ENCODE data around the gene FADS1. TPM values are rescaled to one million over a fixed set of nuclear protein-coding genes. Genes with fewer than 3 reads are reported as not detected.

FADS1 gene
- total and polyA plus RNA-seq, 3 donors from 2014 or later = 21.1 to 39.8 (median 24.5) TPM

- Histone ChIP-seq H3K27ac (peak overlapping the region; percentile 16 to 77), H3K27me3 (no peaks in the 10 kb centered on the region), H3K36me3 (ENCODE audit: low read depth, missing control alignments) (no peaks in the 10 kb centered on the region), H3K4me1 (peaks cover 59% of the 10 kb centered on the region), H3K9me3 (no peaks in the 10 kb centered on the region), H3K4me3 (no peak overlapping the region)
- DNase-seq = no peak
- TF ChIP-seq CTCF (IDR thresholded peaks at IDR 0.05) (no peak), POLR2A (IDR thresholded peaks at IDR 0.05) (no peak)
- intact Hi-C loops (cut with DNase I; ENCODE audit: low total_unique reads) = no loop called here
- WGBS, 2 donors = 31 to 53% methylated on average over 7 of the region's 7 CpGs
These were observed 33.9 kb upstream of the FADS1 start for GRCh38 chr11:61850687-61851086.

- intact Hi-C loops (cut with DNase I; ENCODE audit: low total_unique reads) = no loop called here
- H3K27ac ChIP-seq = no peak overlapping the region
- no peak overlapping the region for H3K4me3 ChIP-seq
- H3K9me3 ChIP-seq = no peaks in the 10 kb centered on the region
- TF ChIP-seq POLR2A (IDR thresholded peaks at IDR 0.05) (no peak), CTCF (IDR thresholded peaks at IDR 0.05) (no peak)
- H3K27me3 ChIP-seq = no peaks in the 10 kb centered on the region
- WGBS, 2 donors = 72% methylated on average over 9 of the region's 9 CpGs
- H3K36me3 ChIP-seq (ENCODE audit: low read depth, missing control alignments) = no peaks in the 10 kb centered on the region
- DNase-seq = no peak
- H3K4me1 ChIP-seq = peaks cover 48% of the 10 kb centered on the region
These were observed 31.8 kb upstream of the FADS1 start for GRCh38 chr11:61848631-61849030.

- DNase-seq = no peak
- Histone ChIP-seq H3K27me3 (no peaks in the 10 kb centered on the region), H3K4me3 (no peak overlapping the region), H3K36me3 (ENCODE audit: low read depth, missing control alignments) (no peaks in the 10 kb centered on the region), H3K9me3 (no peaks in the 10 kb centered on the region), H3K4me1 (peaks cover 46% of the 10 kb centered on the region), H3K27ac (no peak overlapping the region)
- TF ChIP-seq POLR2A (IDR thresholded peaks at IDR 0.05) = no peak
- TF ChIP-seq CTCF (IDR thresholded peaks at IDR 0.05) = no peak
- intact Hi-C loops (cut with DNase I; ENCODE audit: low total_unique reads) = no loop called here
- 90 to 95% methylated on average over 15 to 18 of the region's 18 CpGs for WGBS, 2 donors
These were observed 31.2 kb upstream of the FADS1 start for GRCh38 chr11:61847914-61848581.

GRCh38 chr11:61846362-61847020, 29.7 kb upstream of the FADS1 start:
- Histone ChIP-seq H3K27ac (peak overlapping the region; percentile 10 to 71), H3K4me3 (no peak overlapping the region), H3K36me3 (ENCODE audit: low read depth, missing control alignments) (no peaks in the 10 kb centered on the region), H3K4me1 (peaks cover 44% of the 10 kb centered on the region), H3K9me3 (no peaks in the 10 kb centered on the region), H3K27me3 (no peaks in the 10 kb centered on the region)
- no peak for TF ChIP-seq POLR2A (IDR thresholded peaks at IDR 0.05)
- no peak for TF ChIP-seq CTCF (IDR thresholded peaks at IDR 0.05)
- intact Hi-C loops (cut with DNase I; ENCODE audit: low total_unique reads) = no loop called here
- DNase-seq = no peak
- 68 to 73% methylated on average over 10 of the region's 10 CpGs for WGBS, 2 donors

Measured in testis (tissue), 3 donors.